Measurements from ENCODE around the gene NFIB.

The NFIB gene

DNA sequence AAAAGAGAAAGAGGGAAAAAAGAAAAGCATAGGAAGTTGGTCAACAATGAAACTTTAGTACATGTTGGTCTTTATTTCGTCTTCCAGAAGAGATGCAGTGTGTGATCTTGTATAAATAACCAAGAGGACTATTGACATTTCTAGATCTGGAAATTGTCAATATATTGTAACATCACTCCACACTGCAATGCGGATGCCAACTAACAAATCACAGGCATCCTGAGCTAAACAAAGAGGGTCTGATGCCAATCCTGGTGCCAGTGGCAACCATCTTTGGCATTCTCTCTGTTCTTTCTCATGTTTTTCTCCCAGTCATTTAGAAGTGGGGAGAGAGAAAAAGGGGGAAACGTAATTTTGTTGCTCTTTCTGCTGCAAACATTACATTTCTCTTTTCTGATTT lies 9.7 kb downstream of the NFIB start:
- DNase-seq, result no peak

DNA sequence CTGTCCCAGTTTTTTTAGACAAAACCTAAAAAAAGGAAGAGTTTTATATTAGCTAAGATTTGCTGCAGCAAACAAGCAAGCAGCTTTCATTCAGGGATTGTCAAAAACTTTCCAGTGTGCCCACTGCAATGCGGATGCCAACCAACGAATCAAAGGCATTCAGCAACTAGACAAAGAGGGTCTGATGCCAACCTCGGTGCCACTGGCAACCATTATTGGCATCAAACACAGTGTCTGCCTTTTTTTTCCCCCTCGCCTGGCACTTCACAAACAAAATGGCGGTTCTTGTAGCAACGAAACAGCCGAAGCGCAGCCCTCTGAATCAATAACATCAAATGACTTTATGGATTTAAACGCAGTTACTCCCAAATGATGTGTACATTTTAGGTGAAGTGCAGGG lies 10.4 kb downstream of the NFIB start:
- DNase-seq, result no peak

DNA sequence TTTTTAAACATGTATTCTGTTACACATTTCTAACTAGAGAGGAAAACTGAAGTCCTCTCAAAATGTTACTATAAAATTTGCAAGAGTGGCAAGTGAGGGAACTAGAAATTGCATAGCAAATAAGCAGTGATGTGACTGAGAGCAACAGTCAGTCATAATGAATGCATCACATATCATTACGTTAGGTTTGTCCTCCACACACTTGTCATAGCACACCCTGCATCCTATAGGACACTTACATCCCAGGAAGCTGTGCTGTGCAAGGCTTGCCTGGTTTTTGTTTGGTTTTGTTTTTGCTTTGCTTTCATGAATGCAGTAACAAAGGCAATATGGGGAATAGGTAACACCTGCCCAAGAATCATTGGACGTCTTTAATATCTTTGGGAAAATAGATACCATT lies 10.8 kb downstream of the NFIB start:
- no peak for DNase-seq

DNA sequence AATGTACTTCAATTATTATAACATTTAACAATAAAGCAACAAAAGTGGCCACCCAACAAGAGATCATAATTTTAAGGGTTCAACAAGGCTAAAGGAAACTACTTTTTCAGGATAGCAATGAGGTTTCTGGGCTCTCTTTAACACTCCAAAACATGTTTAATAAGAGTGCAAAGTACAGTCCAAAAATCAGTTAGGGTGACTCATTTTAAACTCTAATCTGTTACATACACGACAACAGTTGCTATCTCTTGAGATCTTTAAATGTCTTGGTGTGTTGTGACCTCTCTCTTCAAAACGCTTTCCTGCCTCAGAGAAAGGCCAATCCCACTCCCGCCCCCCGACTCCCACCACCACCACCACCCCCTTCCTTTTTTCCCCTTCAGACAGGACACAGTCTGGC lies 11.5 kb downstream of the NFIB start:
- DNase-seq, result no peak

DNA sequence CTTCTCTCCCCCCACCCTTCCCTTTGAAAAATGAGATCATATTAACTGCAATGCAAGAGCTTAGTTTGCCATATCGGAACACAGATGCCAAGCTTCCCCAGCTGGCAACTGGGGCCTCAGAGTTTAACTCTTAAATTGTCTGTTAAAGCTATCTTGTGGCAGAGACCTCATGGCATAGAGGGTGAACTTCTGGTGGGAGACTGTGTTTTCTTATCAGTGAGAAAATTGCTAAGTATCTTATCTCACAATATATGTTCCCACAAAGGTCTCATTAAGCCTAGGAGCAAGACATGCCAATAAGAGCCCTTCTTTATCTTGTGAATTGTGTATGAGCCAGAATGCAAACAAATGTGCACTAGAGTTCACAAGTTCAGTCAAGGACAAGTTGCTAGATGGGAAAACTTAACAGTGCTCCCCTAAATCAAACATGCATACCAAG lies 12.3 kb downstream of the NFIB start:
- DNase-seq, result no peak

DNA sequence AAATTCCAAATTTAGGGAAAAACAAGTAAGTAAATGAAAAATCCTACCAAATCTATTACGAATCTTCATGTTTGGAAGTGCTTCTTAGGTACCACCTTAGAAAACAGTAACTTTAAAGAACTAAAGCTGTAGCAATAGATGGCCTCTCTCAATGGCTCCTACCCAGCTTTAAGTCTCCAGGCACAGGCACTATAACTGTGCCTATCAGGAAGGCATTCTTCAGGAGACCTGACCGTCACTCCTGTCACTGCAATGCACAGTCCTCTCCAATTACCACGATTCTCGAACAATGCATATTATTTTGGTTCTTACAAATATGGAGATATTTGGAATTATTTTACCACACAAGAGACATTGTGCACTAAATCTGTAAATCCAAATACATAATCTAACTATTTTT lies 12.9 kb downstream of the NFIB start:
- DNase-seq, result no peak

DNA sequence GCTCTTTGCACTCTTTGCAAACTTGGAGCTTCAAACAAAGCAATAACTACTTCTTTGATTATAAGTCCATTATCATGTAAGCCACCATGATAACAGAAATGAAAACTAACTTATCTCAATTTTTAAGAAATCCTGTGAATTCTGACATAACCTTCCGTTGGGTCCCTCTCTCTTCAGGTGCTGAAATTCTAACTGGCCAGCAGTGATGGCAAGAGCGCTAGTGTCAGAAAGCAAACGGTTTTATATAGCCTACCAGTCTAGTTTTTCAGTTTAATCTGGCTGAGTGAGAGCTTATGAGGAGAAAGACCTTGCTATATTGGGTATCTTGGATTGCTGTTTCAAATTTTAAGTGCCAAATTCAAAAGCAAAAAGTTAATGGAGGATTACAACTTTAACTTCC lies 13.4 kb downstream of the NFIB start:
- DNase-seq, result no peak

DNA sequence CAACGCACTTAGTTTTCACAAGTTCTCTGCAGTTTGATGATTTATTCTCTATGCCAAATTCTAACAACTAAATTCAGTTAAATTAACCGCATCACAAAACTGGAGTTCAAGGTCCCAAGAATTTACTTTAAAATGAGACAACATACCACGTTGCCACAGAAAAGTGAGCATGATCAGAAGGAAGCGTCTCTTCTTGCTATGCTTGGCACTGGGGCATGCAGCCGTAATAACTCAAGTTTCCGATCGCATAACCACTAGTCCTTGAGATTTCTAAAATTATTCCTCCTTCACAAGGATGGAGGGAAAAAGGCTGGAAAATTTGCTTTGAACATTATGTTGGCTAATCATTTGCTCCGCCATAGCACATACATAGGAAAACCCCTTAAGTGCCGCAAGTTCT lies 13.9 kb downstream of the NFIB start:
- DNase-seq, result no peak

DNA sequence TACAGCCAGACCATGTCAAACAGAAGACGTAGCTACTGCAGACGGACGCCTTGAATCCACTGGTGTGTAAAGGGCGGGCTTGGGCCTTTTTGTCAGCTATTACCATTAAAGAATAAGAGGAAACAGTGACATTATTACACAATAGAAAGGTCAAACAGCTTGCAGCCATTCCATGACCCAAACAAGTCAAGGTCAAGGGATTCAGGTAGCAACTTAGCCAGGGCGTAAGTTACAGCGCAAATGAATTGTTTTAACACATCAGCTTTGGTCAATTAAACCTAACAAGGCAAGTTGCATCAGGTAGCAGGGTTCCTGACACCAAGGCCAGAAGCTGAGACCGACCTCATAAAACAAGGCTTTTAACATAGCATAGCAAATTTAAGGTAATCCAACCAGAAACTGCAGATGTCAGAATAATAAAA lies 15.3 kb downstream of the NFIB start:
- no peak for DNase-seq

DNA sequence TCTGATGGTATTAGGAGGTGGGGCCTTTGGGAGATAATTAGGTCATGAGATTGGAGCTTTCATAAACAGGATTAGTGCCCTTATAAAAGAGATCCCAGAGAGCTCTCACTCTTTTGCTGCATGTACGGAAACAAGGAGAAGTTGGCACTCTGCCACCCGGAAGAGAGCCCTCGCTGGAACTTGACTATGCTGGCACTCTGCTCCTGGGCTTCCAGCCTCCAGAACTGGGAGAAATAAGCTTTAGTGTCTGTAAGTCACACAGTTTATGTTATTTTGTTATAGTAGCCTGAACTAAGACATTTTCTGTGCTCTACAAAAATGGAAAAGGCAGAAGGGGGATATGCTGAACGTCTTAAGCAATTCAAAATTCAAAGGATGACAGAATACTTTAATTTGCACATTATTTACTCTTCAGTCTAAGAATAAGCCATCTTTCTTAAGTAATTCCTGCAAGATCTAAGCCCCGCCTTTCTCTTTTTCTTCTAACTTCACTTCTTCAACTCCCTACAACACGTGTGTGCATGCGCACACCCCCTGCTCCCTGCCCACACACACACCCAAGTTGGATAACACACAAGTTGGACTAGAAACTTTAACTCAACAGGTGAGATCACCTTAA lies 17.3 kb downstream of the NFIB start:
- no peak for DNase-seq

DNA sequence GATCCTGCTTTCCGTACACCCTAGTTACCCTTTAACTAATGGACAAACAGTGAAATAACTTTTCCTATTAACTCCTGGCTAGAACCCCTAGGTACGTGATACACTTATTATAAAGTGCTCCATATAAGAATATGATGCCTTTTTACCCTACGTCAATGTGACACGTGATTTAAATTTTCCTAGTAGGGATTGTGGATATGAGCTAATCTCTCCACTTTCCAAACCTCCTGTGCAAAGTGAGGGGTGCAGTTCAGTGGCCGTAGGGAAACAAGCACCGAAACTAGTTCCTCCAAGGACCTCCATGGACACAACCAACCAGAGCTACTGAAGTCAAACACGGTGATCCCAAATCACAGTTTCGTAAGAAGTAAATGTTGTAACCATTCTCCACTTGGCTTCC lies 19.3 kb downstream of the NFIB start:
- no peak for DNase-seq

DNA sequence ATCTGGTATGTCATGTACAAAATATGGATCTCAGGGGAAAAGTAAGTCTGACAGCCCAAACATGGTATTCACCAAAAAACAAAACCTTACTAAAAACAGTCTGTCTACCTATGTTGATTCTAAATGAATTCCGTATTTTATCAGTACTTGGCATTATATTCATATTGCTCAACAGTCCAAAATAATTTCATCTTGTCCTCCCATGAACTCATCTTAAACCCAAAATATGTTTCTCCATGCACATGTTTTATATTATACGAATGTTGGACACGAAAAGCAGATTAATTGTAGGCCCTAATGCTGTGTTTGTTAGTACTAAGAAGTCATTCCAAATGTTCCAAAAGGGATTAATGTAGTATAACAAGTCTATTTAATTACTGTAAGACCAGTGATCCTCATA lies 20.1 kb downstream of the NFIB start:
- DNase-seq, result no peak

DNA sequence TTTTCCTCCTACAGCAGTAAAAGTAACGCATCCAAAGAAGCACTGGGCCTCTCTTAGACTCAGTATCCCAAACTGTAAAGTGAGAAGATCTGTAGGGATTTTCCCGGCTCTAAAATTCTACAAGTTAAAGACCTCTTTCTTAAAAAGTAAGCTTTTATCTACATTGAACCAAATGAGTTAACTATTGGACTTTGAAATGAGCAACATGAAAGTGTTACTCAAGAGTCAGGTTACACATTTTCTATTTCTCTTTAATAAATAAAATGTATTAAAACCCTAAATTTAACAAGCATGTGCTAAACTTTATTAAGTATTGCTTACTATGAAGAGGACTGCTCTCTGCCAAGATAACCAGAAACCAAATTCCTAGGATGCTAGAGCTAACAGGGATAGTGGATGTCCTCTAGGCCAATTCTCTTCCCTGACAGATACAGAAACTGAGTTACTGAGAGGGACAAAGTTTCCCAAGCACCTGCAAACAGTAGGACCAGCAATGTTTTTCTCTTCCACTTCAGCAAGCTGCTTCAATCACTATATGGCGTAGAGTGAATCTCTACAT lies 21.7 kb downstream of the NFIB start:
- DNase-seq, result no peak

DNA sequence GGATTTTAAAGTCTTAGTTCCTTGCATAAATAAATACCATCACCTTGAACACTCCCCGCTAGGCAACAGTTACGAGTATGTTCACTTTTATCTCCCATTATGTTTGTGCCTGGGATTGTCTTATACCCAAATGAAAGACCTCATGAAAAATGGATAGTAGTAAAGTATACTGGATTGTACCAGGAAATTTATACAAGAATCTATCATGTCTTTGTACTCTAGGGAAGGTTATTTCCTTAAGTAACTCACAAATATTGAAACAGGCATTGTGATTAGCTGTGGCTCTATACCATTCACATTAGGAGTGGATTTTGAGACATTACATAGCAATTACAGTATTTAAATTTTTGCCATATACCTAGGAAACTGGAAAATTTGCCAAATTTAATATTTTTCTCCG lies 24.0 kb downstream of the NFIB start:
- DNase-seq, result no peak

DNA sequence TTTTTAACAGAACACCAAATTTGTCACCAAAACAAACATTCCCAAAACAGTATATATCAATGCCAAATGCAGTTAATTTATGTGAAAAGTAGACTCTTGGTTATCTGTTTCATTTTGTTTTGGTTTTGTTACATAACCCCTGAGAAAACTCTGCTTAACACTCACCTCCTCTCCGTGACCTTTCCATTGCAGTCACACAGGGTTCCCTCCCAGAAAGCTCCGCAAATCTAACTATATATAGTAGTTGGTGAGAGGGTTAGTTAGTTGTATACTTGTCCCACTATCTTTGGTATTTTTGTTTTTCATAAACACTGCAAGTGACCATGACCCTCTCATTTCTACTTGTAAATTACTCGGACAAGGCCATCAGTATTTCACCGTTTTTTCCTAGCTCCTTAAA lies 25.5 kb downstream of the NFIB start:
- no peak for DNase-seq

DNA sequence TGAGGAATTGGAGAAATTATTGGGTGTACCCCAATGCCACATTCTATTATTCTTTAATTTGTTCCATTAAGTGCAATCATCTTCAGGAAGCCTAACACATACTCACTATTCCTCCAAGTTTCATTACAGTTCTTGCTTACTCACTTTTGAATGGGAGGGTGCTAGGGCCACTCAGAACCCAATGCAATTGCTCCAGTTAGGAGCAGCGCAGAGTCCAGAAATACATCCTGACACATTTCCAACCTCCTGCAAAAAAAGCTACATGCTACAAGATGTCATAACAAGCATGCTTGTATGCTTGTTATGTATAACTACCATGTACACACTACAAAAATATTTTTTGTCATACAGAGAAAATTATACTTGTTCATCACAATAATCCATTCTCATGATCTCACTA lies 27.8 kb downstream of the NFIB start:
- no peak for DNase-seq

DNA sequence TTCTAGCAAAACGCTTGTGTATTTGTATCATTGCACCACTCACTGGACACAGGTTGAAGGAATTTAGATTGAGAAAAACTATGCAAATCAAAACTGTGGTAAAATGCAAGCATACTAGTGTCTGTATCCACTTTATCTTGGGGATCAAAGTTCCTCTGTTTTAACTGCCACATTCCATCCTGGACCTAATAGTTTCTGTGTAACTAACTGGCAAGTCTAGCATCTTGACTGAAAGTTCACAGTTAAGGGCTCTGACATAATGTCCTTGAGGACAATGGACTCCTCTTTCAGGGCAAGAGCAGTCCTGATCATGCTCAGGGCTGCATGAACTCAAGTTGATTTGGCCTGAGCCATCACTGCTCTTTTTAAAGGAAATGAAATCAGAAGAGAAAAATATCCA lies 30.7 kb downstream of the NFIB start:
- DNase-seq, result no peak

DNA sequence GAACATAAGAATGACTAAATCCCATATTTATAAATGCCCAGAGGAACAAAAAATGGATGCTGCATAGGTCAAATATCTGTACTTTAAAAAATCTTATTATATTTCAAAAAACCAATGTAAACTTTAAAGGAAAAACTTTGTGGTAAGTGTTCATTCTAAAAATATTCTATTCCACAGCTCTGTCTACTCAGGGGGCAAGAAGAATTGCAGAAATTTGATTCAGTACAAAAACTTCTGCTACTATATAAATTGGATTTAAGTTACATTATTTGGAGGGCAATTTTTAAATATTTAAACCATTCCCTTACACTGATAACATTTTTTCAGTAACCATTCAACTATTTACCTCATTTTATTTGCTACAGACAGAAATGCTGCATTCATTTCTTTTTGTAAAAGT lies 32.1 kb downstream of the NFIB start:
- DNase-seq, result peak; percentile 59

DNA sequence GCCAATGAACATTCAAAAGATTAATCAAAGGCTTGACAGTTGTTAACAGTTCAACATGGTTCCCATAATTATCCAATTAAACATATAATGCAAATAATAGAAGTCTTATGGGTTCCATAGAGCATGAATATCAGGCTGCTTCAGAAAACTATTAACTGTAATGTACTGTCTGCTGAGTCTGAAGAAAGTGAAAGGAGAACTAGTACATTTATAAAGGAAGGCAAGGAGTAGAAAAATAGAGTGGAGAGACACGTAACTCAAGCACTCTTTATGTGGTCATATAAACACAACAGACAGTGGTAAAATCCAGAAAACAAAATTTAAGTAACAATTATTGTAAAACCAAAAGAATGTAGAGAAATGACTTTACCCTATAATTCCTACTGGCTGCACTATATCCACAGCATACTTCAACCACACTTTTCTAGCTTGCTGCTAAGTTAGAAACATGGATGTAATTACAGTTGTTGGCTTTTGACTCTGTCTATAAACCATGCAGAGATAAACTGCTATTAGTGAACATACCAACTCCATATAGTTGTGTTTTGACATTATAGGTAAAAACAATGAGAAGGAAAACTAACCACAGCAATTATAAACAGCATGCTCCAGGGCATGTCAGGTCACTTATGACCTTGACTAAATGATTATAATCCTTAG lies 32.7 kb downstream of the NFIB start:
- peak; percentile 33 for DNase-seq

DNA sequence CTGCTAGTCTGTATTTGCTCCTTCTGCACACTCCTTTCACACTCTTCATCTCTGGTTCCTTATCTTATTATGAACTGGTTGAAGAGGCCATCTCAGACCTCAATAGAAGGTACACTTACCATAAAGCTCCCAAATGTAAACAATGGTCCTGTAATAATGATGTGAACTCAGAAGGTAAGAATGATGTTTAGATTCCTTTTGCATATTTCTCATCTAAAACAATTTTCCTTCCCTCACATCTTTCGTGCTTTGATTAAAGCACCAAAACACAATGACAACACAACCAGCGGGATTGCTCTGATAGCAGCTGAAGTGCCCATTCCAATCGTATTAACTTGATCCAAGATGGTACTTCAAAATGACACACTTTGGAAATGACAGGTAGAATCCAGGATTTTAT lies 34.3 kb downstream of the NFIB start:
- no peak for DNase-seq

DNA sequence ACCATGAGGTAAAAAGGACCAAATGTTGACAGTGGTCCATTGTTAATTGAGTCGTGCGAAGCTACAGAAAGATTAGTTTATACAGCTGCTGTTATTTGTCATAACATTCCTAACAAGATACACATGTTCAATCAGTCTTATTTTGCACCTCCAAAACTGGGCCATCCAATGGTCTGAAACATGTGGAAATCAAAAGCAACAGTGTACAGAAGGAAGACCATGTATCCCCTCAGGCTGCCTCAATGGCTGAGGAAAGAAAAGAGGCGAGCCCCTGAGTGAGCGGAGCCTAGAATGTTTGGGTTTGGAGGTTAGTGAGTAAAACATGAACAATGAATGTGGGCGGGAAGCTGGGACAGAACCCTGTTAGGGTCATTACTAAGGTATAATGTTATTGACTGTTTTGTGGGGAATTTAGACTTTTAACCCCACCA lies 35.6 kb downstream of the NFIB start:
- DNase-seq, result peak; percentile 63

DNA sequence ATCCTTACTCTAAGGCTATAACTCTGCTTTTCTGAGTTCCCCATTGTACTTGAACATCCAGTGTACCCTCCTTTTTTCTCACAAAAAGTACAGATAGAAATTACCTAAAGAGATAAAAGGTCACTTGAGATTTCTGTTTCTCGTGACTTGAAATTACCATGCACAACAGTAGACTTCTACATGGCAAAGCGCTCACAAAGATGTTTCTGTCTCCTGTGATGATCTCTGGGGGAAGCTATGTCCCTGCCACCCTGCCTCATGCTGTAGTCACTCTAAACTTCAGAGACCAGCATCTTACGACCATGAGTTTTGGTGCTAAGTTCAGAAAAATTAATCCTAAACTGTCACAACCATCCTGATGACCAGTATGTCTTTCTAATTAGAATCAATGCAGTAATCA lies 36.2 kb downstream of the NFIB start:
- no peak for DNase-seq

DNA sequence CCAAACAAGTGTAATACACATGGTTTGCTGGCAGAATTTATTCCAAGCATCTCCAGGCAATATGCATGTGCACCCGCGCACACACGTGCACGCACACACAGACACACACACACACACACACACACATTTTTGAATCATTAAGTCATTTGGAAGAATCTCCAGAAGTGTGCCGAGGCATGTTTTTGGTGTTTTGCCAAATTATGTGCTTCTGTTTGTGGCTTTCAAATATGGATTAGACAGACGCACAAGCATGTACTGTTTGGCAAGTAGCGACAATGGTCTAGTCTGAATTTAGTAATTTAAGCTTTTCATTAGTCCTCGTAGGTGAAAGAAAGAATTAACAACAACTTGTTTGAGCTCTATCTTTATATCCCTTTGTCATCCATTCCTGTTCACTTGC lies 36.7 kb downstream of the NFIB start:
- peak; percentile 85 for DNase-seq

DNA sequence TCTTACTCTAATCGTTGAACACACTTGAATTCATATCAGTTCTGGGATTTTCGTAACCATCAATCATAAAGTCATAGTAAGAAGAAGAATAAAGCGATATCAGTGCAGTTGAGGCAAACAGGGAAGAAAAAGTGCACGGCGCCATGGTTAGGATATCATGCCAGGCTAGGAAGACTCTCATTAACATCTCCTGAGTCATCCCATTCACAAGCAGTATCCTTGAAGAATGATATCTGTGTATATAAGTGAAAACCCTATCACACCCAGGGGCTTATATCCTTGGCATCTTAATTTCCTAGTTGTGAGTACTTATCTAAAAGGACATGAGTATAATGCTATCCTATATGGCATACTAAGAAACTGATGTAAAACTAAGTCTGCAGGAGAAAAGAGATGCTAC lies 38.6 kb downstream of the NFIB start:
- DNase-seq, result no peak

DNA sequence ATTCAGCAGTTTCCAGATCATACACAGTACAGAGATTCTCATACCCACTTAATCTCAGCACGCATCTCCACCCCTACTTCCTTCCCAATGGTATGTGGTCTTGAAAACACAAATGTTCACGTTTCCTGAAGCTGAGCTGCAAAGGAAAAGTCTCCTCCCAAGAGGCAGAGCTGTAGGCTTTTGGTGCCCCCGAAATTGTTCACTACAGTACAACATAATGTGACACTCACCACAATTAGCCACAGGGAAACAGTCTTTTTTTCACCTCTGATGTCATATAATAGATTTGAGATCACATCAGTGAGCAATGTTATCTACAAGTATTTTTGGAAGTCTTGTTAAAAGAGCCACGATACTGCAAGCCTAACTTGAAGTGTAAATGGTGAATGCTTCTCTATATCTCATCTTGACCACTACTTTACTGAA lies 40.2 kb downstream of the NFIB start:
- DNase-seq, result no peak
